Measurements from ENCODE around the gene THAP10.

DNA sequence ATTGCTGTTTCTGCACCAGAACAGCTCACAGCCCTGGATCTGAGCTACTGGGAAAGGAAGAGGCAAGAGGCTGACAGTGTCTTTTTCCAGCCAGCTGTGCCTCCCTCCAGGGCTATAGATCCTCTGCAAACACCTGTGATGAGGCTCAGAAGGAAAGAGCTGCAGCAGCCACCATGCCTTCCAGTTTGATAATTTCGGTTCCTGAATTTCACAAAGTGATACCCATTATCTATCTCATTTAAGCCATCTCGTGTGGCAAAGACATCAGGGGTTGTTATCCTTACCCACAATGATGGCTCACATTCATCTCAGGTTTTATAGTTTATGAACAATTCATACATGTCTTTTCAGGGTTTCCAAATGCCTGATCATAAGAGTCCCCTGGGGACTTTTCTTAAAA is 36.5 kb downstream of the THAP10 start:
- TF ChIP-seq, protein P1, sequence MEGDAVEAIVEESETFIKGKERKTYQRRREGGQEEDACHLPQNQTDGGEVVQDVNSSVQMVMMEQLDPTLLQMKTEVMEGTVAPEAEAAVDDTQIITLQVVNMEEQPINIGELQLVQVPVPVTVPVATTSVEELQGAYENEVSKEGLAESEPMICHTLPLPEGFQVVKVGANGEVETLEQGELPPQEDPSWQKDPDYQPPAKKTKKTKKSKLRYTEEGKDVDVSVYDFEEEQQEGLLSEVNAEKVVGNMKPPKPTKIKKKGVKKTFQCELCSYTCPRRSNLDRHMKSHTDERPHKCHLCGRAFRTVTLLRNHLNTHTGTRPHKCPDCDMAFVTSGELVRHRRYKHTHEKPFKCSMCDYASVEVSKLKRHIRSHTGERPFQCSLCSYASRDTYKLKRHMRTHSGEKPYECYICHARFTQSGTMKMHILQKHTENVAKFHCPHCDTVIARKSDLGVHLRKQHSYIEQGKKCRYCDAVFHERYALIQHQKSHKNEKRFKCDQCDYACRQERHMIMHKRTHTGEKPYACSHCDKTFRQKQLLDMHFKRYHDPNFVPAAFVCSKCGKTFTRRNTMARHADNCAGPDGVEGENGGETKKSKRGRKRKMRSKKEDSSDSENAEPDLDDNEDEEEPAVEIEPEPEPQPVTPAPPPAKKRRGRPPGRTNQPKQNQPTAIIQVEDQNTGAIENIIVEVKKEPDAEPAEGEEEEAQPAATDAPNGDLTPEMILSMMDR (IDR thresholded peaks at IDR 0.05; ENCODE audit: poor library complexity, severe bottlenecking), result no peak
- no peak for TF ChIP-seq POLR2AphosphoS5 (IDR thresholded peaks at IDR 0.05)
- no peak for TF ChIP-seq RAD21 (conservative IDR thresholded peaks at IDR 0.05)
- TF ChIP-seq EZH2 (IDR thresholded peaks at IDR 0.05; ENCODE audit: borderline replicate concordance, insufficient read depth, low read length, poor library complexity, severe bottlenecking), result no peak
- TF ChIP-seq SMC3 (conservative IDR thresholded peaks at IDR 0.05; ENCODE audit: poor library complexity), result no peak
- TF ChIP-seq, protein P2, sequence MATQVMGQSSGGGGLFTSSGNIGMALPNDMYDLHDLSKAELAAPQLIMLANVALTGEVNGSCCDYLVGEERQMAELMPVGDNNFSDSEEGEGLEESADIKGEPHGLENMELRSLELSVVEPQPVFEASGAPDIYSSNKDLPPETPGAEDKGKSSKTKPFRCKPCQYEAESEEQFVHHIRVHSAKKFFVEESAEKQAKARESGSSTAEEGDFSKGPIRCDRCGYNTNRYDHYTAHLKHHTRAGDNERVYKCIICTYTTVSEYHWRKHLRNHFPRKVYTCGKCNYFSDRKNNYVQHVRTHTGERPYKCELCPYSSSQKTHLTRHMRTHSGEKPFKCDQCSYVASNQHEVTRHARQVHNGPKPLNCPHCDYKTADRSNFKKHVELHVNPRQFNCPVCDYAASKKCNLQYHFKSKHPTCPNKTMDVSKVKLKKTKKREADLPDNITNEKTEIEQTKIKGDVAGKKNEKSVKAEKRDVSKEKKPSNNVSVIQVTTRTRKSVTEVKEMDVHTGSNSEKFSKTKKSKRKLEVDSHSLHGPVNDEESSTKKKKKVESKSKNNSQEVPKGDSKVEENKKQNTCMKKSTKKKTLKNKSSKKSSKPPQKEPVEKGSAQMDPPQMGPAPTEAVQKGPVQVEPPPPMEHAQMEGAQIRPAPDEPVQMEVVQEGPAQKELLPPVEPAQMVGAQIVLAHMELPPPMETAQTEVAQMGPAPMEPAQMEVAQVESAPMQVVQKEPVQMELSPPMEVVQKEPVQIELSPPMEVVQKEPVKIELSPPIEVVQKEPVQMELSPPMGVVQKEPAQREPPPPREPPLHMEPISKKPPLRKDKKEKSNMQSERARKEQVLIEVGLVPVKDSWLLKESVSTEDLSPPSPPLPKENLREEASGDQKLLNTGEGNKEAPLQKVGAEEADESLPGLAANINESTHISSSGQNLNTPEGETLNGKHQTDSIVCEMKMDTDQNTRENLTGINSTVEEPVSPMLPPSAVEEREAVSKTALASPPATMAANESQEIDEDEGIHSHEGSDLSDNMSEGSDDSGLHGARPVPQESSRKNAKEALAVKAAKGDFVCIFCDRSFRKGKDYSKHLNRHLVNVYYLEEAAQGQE (IDR thresholded peaks at IDR 0.05; ENCODE audit: borderline replicate concordance), result no peak
- TF ChIP-seq EP300 (conservative IDR thresholded peaks at IDR 0.05; ENCODE audit: poor library complexity, severe bottlenecking), result no peak
- TF ChIP-seq TAF1 (IDR thresholded peaks at IDR 0.05; ENCODE audit: low read depth), result no peak

Data from neural cell (in vitro differentiated cells).